ENCODE data around the gene PSD2. TPM values are rescaled to one million over a fixed set of nuclear protein-coding genes. Genes with fewer than 3 reads are reported as not detected.

PSD2 gene
- total RNA-seq, 4 donors from 2014 or later: under 0.01 to 0.17 (median 0.13) TPM; not detected in 1

GRCh38 chr5:139855946-139856540, 60.4 kb downstream of the PSD2 start:
- DNase-seq (ENCODE audit: extremely low spot score): no peak
- TF ChIP-seq EP300 (IDR thresholded peaks at IDR 0.05): no peak
- no peak for TF ChIP-seq POLR2AphosphoS5 (IDR thresholded peaks at IDR 0.05)
- TF ChIP-seq CTCF (IDR thresholded peaks at IDR 0.05): no peak
- TF ChIP-seq POLR2A (IDR thresholded peaks at IDR 0.05; ENCODE audit: low read depth): no peak
- Histone ChIP-seq H3K4me3 (no peak overlapping the region), H3K27ac (replicated peaks in 1 of 4) (no peak overlapping the region), H3K36me3 (peaks cover 0 to 23% (median 18%) of the 10 kb centered on the region in 4 donors), H3K9me3 (no peaks in the 10 kb centered on the region), H3K27me3 (no peaks in the 10 kb centered on the region), H3K4me1 (no peaks in the 10 kb centered on the region)
- intact Hi-C loops (cut with DNase I): no loop called here
- WGBS: 100% methylated on average over 3 of the region's 6 CpGs

- Histone ChIP-seq H3K4me1 (no peaks in the 10 kb centered on the region), H3K36me3 (peaks cover 0 to 16% (median 11%) of the 10 kb centered on the region in 4 donors), H3K9me3 (no peaks in the 10 kb centered on the region), H3K4me3 (no peak overlapping the region), H3K27me3 (no peaks in the 10 kb centered on the region), H3K27ac (replicated peaks in 1 of 4) (no peak overlapping the region)
- TF ChIP-seq CTCF (IDR thresholded peaks at IDR 0.05): no peak
- no peak for TF ChIP-seq EP300 (IDR thresholded peaks at IDR 0.05)
- no peak for TF ChIP-seq POLR2A (IDR thresholded peaks at IDR 0.05; ENCODE audit: low read depth)
- no peak for TF ChIP-seq POLR2AphosphoS5 (IDR thresholded peaks at IDR 0.05)
- WGBS: 95% methylated on average over 4 of the region's 4 CpGs
- intact Hi-C loops (cut with DNase I): no loop called here
- DNase-seq (ENCODE audit: extremely low spot score): no peak
Observed at GRCh38 chr5:139856714-139857113, 61.1 kb downstream of the PSD2 start.

GRCh38 chr5:139859013-139859412, 63.4 kb downstream of the PSD2 start:
- DNase-seq (ENCODE audit: extremely low spot score): no peak
- Histone ChIP-seq H3K27ac (replicated peaks in 1 of 4) (no peak overlapping the region), H3K4me1 (peaks cover 8 to 18% (median 13%) of the 10 kb centered on the region in 4 donors), H3K4me3 (no peak overlapping the region), H3K27me3 (no peaks in the 10 kb centered on the region), H3K36me3 (peaks cover 0 to 4% (median 0%) of the 10 kb centered on the region in 4 donors), H3K9me3 (no peaks in the 10 kb centered on the region)
- 90% methylated on average over 2 of the region's 2 CpGs for WGBS
- intact Hi-C loops (cut with DNase I): no loop called here
- TF ChIP-seq EP300 (IDR thresholded peaks at IDR 0.05) (no peak), POLR2AphosphoS5 (IDR thresholded peaks at IDR 0.05) (no peak), CTCF (IDR thresholded peaks at IDR 0.05) (no peak), POLR2A (IDR thresholded peaks at IDR 0.05; ENCODE audit: low read depth) (no peak)

GRCh38 chr5:139861021-139861888, 65.6 kb downstream of the PSD2 start:
- H3K4me1 ChIP-seq: peaks cover 8 to 22% (median 15%) of the 10 kb centered on the region in 4 donors
- intact Hi-C loops (cut with DNase I): no loop called here
- no peak for TF ChIP-seq POLR2AphosphoS5 (IDR thresholded peaks at IDR 0.05)
- no peak for TF ChIP-seq EP300 (IDR thresholded peaks at IDR 0.05)
- TF ChIP-seq CTCF (IDR thresholded peaks at IDR 0.05): no peak
- TF ChIP-seq POLR2A (IDR thresholded peaks at IDR 0.05; ENCODE audit: low read depth): no peak
- H3K27ac ChIP-seq (replicated peaks in 1 of 4): no peak overlapping the region
- no peak for DNase-seq (ENCODE audit: extremely low spot score)
- no peaks in the 10 kb centered on the region for H3K9me3 ChIP-seq
- no peaks in the 10 kb centered on the region for H3K36me3 ChIP-seq
- no peaks in the 10 kb centered on the region for H3K27me3 ChIP-seq
- WGBS: 87% methylated on average over 15 of the region's 15 CpGs
- H3K4me3 ChIP-seq: no peak overlapping the region

Data from esophagus muscularis mucosa (tissue), 4 donors.